H9 (cell line): Measurements from ENCODE around the gene OSTF1. TPM values are rescaled to one million over a fixed set of nuclear protein-coding genes. Genes with fewer than 3 reads are reported as not detected.

Experiments
- DNase-seq: peaks from one replicate; pipeline ENCODE4 v3.0.0-alpha.2; 2017
- H2AFZ ChIP-seq: one replicate; pipeline ENCODE4 v1.6.1; 2013; ENCODE audit warnings: mild to moderate bottlenecking, low read length, control low read depth, moderate library complexity
- H2AK5ac ChIP-seq: 2 replicates; pipeline ENCODE4 v1.6.1; 2013; ENCODE audit warnings: low read length, control low read depth, mixed read lengths; ENCODE audit not compliant: insufficient read length
- H2BK120ac ChIP-seq: one replicate; pipeline ENCODE4 v1.6.1; 2013; ENCODE audit warnings: low read depth, mild to moderate bottlenecking, low read length, control low read depth, inconsistent platforms; ENCODE audit not compliant: poor library complexity, severe bottlenecking
- H2BK12ac ChIP-seq: 2 replicates; pipeline ENCODE4 v1.6.1; 2013; ENCODE audit warnings: low read length, control low read depth, mixed read lengths, low read depth; ENCODE audit not compliant: insufficient read length
- H2BK15ac ChIP-seq: 2 replicates; pipeline ENCODE4 v1.6.1; 2013; ENCODE audit warnings: low read depth, low read length, control low read depth
- H2BK20ac ChIP-seq: one replicate; pipeline ENCODE4 v1.6.1; 2013; ENCODE audit warnings: low read depth, mild to moderate bottlenecking, low read length, control low read depth, inconsistent platforms; ENCODE audit not compliant: poor library complexity, severe bottlenecking
- H2BK5ac ChIP-seq: 2 replicates; pipeline ENCODE4 v1.6.1; 2013; ENCODE audit warnings: low read length, control low read depth, mixed read lengths; ENCODE audit not compliant: insufficient read length
- H3K14ac ChIP-seq: 2 replicates; pipeline ENCODE4 v1.6.1; 2013; ENCODE audit warnings: low read length, control low read depth; ENCODE audit not compliant: insufficient read depth
- H3K18ac ChIP-seq: 2 replicates; pipeline ENCODE4 v1.6.1; 2013; ENCODE audit warnings: low read depth, mild to moderate bottlenecking, mixed read lengths, low read length, control low read depth; ENCODE audit not compliant: insufficient read length
- H3K23ac ChIP-seq: 2 replicates; pipeline ENCODE4 v1.6.1; 2013; ENCODE audit warnings: low read length, control low read depth, mixed read lengths, low read depth; ENCODE audit not compliant: insufficient read length
- H3K23me2 ChIP-seq: 2 replicates; pipeline ENCODE4 v1.6.1; 2013; ENCODE audit warnings: low read depth, mild to moderate bottlenecking, mixed read lengths, low read length, control low read depth; ENCODE audit not compliant: insufficient read length, poor library complexity, severe bottlenecking
- H3K27ac ChIP-seq: 2 replicates; pipeline ENCODE4 v1.5.1; 2013; ENCODE audit warnings: low read length, control low read depth, mixed read lengths, low read depth; ENCODE audit not compliant: insufficient read length
- H3K27me3 ChIP-seq: 2 replicates; pipeline ENCODE4 v1.6.1; 2013; ENCODE audit warnings: low read length, control low read depth, inconsistent platforms; ENCODE audit not compliant: insufficient read depth
- H3K4ac ChIP-seq: 2 replicates; pipeline ENCODE4 v1.6.1; 2013; ENCODE audit warnings: low read depth, mild to moderate bottlenecking, control low read depth, inconsistent platforms, low read length, moderate library complexity
- H3K4me1 ChIP-seq: 2 replicates; pipeline ENCODE4 v1.6.1; 2013; ENCODE audit warnings: low read length, control low read depth, inconsistent platforms; ENCODE audit not compliant: insufficient read depth
- H3K4me2 ChIP-seq: 2 replicates; pipeline ENCODE4 v1.6.1; 2013; ENCODE audit warnings: low read length, control low read depth, mixed read lengths; ENCODE audit not compliant: insufficient read length, insufficient read depth
- H3K56ac ChIP-seq: 2 replicates; pipeline ENCODE4 v1.6.1; 2013; ENCODE audit warnings: low read depth, mild to moderate bottlenecking, mixed read lengths, low read length, control low read depth; ENCODE audit not compliant: insufficient read length
- H3K79me1 ChIP-seq: 2 replicates; pipeline ENCODE4 v1.6.1; 2013; ENCODE audit warnings: low read depth, mild to moderate bottlenecking, moderate library complexity, low read length, control low read depth, inconsistent platforms; ENCODE audit not compliant: insufficient read depth, poor library complexity, severe bottlenecking
- H3K79me2 ChIP-seq: 2 replicates; pipeline ENCODE4 v1.6.1; 2013; ENCODE audit warnings: low read length, control low read depth, inconsistent platforms; ENCODE audit not compliant: insufficient read depth
- H3K9ac ChIP-seq: 2 replicates; pipeline ENCODE4 v1.6.1; 2013; ENCODE audit warnings: low read length, control low read depth, mixed read lengths; ENCODE audit not compliant: insufficient read length; ENCODE audit errors: extremely low read depth
- H3K9me3 ChIP-seq: one replicate; pipeline ENCODE4 v1.6.1; 2013; ENCODE audit warnings: low read depth, low read length, inconsistent platforms; ENCODE audit not compliant: control insufficient read depth
- H3T11ph ChIP-seq: one replicate; pipeline ENCODE4 v1.6.1; 2013; ENCODE audit warnings: mild to moderate bottlenecking, low read length, control low read depth, inconsistent platforms
- H4K20me1 ChIP-seq: one replicate; pipeline ENCODE4 v1.6.1; 2013; ENCODE audit not compliant: control insufficient read depth, insufficient read length, insufficient read depth
- H4K5ac ChIP-seq: 2 replicates; pipeline ENCODE4 v1.6.1; 2013; ENCODE audit warnings: low read depth, mild to moderate bottlenecking, mixed read lengths, low read length, control low read depth; ENCODE audit not compliant: insufficient read length
- H4K8ac ChIP-seq: replicated peaks from 2 replicates; pipeline ENCODE4 v1.6.1; 2013; ENCODE audit warnings: low read length, control low read depth, mixed read lengths, low read depth; ENCODE audit not compliant: insufficient read length
- H4K91ac ChIP-seq: 2 replicates; pipeline ENCODE4 v1.6.1; 2013; ENCODE audit warnings: low read depth, mild to moderate bottlenecking, moderate library complexity, mixed read lengths, low read length, control low read depth; ENCODE audit not compliant: insufficient read length
- H3K27ac Mint-ChIP-seq, 3 experiments: 2 replicates in 2 of 3; 3 replicates in 1 of 3; pipeline ENCODE4 v1.8.0; 2020 to 2021; ENCODE audit warnings: mixed read lengths in 3 of 3, mild to moderate bottlenecking in 1 of 3, moderate library complexity in 1 of 3
- H3K27me3 Mint-ChIP-seq: 2 replicates; pipeline ENCODE4 v1.8.0; 2021; ENCODE audit warnings: low read depth, mild to moderate bottlenecking, moderate library complexity, mixed read lengths
- H3K36me3 Mint-ChIP-seq, 3 experiments: 2 replicates in 2 of 3; 3 replicates in 1 of 3; pipeline ENCODE4 v1.8.0; 2020 to 2021; ENCODE audit warnings: low read depth in 3 of 3, mixed read lengths in 3 of 3; ENCODE audit not compliant: insufficient read depth in 1 of 3
- H3K4me1 Mint-ChIP-seq, 2 experiments: 2 replicates each; pipeline ENCODE4 v1.8.0; 2020; ENCODE audit warnings: mixed read lengths in 2 of 2
- H3K4me3 Mint-ChIP-seq, 2 experiments: 2 replicates in 1 of 2; 3 replicates in 1 of 2; pipeline ENCODE4 v1.8.0; 2020 to 2021; ENCODE audit warnings: mild to moderate bottlenecking in 2 of 2, mixed read lengths in 2 of 2, moderate library complexity in 1 of 2
- H3K9me3 Mint-ChIP-seq, 2 experiments: 2 replicates in 1 of 2; 3 replicates in 1 of 2; pipeline ENCODE4 v1.8.0; 2020; ENCODE audit warnings: mild to moderate bottlenecking in 2 of 2, mixed read lengths in 2 of 2, moderate library complexity in 1 of 2
- CTCF ChIP-seq: fragments of 200-600 bp; sonication (generic); conservative IDR thresholded peaks from 3 replicates; pipeline ENCODE4 v1.8.0; 2021; ENCODE audit warnings: antibody characterized with exemption, mild to moderate bottlenecking
- WGBS: extraction: QIAGEN DNeasy Blood & Tissue Kit; methylation state at CpG from one replicate; pipeline ENCODE4 v1.1.7; 2013; ENCODE audit warnings: missing lambda C conversion rate, low lambda C conversion rate, mixed read lengths; ENCODE audit not compliant: insufficient read length; ENCODE audit errors: extremely low coverage; 5-methylcytosine and 5-hydroxymethylcytosine counted together
- total RNA-seq: library from RNA; stranded (reverse); gene quantifications from 2 replicates; pipeline ENCODE4 v1.2.1, GENCODE V29; 2021

OSTF1 gene
- total RNA-seq, 1 experiment from 2014 or later = 16.1 TPM

GRCh38 chr9:75175395-75175794 lies 87.1 kb downstream of the OSTF1 start:
- peaks cover 0 to 2% of the 10 kb centered on the region in 2 experiments; a peak in 1 of 5 replicates for H3K9me3 Mint-ChIP-seq
- TF ChIP-seq CTCF = no peak

More at GRCh38 chr9:75175395-75175794, 87.1 kb downstream of the OSTF1 start:
- H3K27ac Mint-ChIP-seq = no peak overlapping the region
- no peaks in the 10 kb centered on the region for H3K9me3 ChIP-seq
- no peaks in the 10 kb centered on the region for H3K4me1 ChIP-seq
- no peak overlapping the region for H3K27ac ChIP-seq
- no peak overlapping the region for H2BK5ac ChIP-seq
- H3K23me2 ChIP-seq = no peaks in the 10 kb centered on the region
- no peak overlapping the region for H2BK20ac ChIP-seq
- no peak overlapping the region for H4K91ac ChIP-seq
- whole genome bisulfite sequencing = no CpG with 5 or more reads among the region's 6 CpGs
- H2AFZ ChIP-seq = no peak overlapping the region
- H4K5ac ChIP-seq = no peak overlapping the region
- no peak overlapping the region for H2BK120ac ChIP-seq
- H3K4ac ChIP-seq = no peak overlapping the region
- H4K20me1 ChIP-seq = no peaks in the 10 kb centered on the region
- no peak for DNase-seq
- H3K79me1 ChIP-seq = no peaks in the 10 kb centered on the region
- H4K8ac ChIP-seq = no peak overlapping the region
- no peak overlapping the region for H3K18ac ChIP-seq
- H3K14ac ChIP-seq = no peak overlapping the region
- no peaks in the 10 kb centered on the region; the same call in 1 of the 2 replicates for H3K79me2 ChIP-seq
- no peak overlapping the region for H3K56ac ChIP-seq
- H2BK12ac ChIP-seq = no peak overlapping the region
- no peak overlapping the region for H3K23ac ChIP-seq
- H2AK5ac ChIP-seq = no peak overlapping the region
- H3K9ac ChIP-seq = no peak overlapping the region
- H2BK15ac ChIP-seq = no peak overlapping the region
- H3T11ph ChIP-seq = no peak overlapping the region
- no peaks in the 10 kb centered on the region for H3K27me3 ChIP-seq
- H3K4me1 Mint-ChIP-seq = no peaks in the 10 kb centered on the region
- no peak overlapping the region for H3K4me3 Mint-ChIP-seq
- no peaks in the 10 kb centered on the region for H3K36me3 Mint-ChIP-seq
- no peaks in the 10 kb centered on the region for H3K27me3 Mint-ChIP-seq
- no peak overlapping the region for H3K4me2 ChIP-seq
